HG02571 (cell line): Measurements from ENCODE around the gene DQX1.
"Not testable (repeated sequence)": the region's sequence is repeated elsewhere in the genome, so short reads cannot be mapped to it uniquely, and the experiment has no call there.

Experiments
- ATAC-seq: cut with Tn5 transposase; IDR thresholded peaks from one replicate; pipeline ENCODE4 v1.9.1; 2021; ENCODE audit warnings: mild to moderate bottlenecking, moderate library complexity; ENCODE audit not compliant: unreplicated experiment

DQX1 gene

GRCh38 chr2:74471332-74472065 lies 54.5 kb downstream of the DQX1 start:
- ATAC-seq = no peak

GRCh38 chr2:74470742-74471141 lies 55.3 kb downstream of the DQX1 start:
- not testable (repeated sequence) for ATAC-seq
